ENCODE results near the gene PAX3.
"Not testable (repeated sequence)": the region's sequence is repeated elsewhere in the genome, so short reads cannot be mapped to it uniquely, and the experiment has no call there.

The PAX3 gene

GRCh38 chr2:222169346-222169745, 129.5 kb downstream of the PAX3 start:
- Mint-ChIP-seq H3K27me3 (no peaks in the 10 kb centered on the region), H3K27ac (no peak overlapping the region), H3K4me1 (ENCODE audit: low read depth) (no peaks in the 10 kb centered on the region), H3K9me3 (no peaks in the 10 kb centered on the region), H3K4me3 (no peak overlapping the region), H3K36me3 (ENCODE audit: low read depth) (no peaks in the 10 kb centered on the region)
- intact Hi-C loops (cut with micrococcal nuclease), result no loop called here

DNA sequence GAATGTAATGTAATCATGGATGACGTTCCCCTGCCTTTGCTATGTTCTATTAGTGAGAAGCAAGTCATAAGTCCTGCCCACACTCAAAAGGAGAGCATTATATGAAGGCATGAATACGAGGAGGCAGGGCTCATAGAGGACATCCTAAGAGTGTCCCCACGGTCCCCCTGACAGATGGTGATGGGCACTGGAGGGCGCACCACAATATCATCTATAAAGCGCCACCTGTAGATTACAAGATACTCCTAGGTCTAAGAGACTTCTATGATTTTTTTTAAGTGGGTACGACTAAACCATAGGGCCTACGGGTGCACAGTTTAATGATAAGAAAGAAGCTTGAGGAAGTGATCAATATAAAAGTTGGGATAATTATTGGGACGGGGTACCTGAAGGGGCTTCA, 131.0 kb downstream of the PAX3 start:
- Mint-ChIP-seq H3K27me3 (no peaks in the 10 kb centered on the region), H3K4me3 (no peak overlapping the region), H3K4me1 (ENCODE audit: low read depth) (no peaks in the 10 kb centered on the region), H3K36me3 (ENCODE audit: low read depth) (no peaks in the 10 kb centered on the region), H3K9me3 (no peaks in the 10 kb centered on the region), H3K27ac (no peak overlapping the region)
- intact Hi-C loops (cut with micrococcal nuclease), result no loop called here

GRCh38 chr2:222160944-222161343, 137.9 kb downstream of the PAX3 start:
- Mint-ChIP-seq H3K4me1 (ENCODE audit: low read depth) (no peaks in the 10 kb centered on the region), H3K27me3 (no peaks in the 10 kb centered on the region), H3K9me3 (no peaks in the 10 kb centered on the region), H3K4me3 (no peak overlapping the region), H3K36me3 (ENCODE audit: low read depth) (no peaks in the 10 kb centered on the region), H3K27ac (no peak overlapping the region)
- intact Hi-C loops (cut with micrococcal nuclease), result no loop called here

DNA sequence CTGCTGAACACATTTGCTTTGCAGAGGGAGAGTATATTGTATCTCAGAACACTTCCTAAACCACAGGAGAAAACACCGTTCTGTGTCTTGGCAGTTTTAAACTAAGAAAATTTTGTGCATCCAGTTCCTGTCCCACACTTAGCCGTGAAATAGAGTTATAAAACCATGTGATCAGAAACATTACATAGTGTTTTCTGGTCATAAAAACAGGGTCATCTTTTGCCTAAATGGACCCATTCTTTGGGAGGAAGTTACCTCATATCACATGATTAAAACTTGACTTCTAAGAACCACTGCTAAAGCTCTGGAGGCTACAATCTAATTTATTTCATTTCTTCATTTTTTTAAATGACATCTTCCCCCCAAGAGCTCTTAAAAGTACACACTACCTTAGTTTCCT, 138.7 kb downstream of the PAX3 start:
- Mint-ChIP-seq H3K36me3 (ENCODE audit: low read depth) (no peaks in the 10 kb centered on the region), H3K4me1 (ENCODE audit: low read depth) (no peaks in the 10 kb centered on the region), H3K27me3 (no peaks in the 10 kb centered on the region), H3K27ac (no peak overlapping the region), H3K9me3 (no peaks in the 10 kb centered on the region), H3K4me3 (no peak overlapping the region)
- intact Hi-C loops (cut with micrococcal nuclease), result no loop called here

DNA sequence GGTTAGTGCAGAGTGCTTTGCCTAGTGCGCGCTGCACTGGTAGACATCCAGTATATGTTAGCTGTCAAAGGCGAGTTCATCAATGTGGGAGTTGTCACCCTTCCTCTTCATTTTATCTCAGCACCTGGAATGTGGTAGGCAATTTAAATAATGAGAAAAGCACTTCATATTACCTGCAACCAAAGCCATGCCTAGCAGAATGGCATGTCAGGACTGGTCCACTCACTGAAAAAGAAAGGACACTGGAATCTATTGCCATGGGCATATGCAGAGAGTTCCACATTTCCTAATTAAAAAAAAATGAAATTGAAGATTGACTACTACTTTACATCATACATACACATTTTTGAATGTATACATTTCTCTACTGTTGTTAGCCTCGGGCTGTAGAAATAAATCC, 139.6 kb downstream of the PAX3 start:
- H3K27me3 Mint-ChIP-seq, result no peaks in the 10 kb centered on the region
- no peak overlapping the region for H3K4me3 Mint-ChIP-seq
- no peaks in the 10 kb centered on the region for H3K4me1 Mint-ChIP-seq (ENCODE audit: low read depth)
- intact Hi-C loops (cut with micrococcal nuclease), result no loop called here
- H3K27ac Mint-ChIP-seq, result no peak overlapping the region
- H3K36me3 Mint-ChIP-seq (ENCODE audit: low read depth), result no peaks in the 10 kb centered on the region
- no peaks in the 10 kb centered on the region for H3K9me3 Mint-ChIP-seq

GRCh38 chr2:222155003-222155664, 143.7 kb downstream of the PAX3 start:
- H3K27me3 Mint-ChIP-seq; H3K36me3 Mint-ChIP-seq (ENCODE audit: low read depth); H3K4me3 Mint-ChIP-seq; H3K4me1 Mint-ChIP-seq (ENCODE audit: low read depth); H3K27ac Mint-ChIP-seq; intact Hi-C loops (cut with micrococcal nuclease); H3K9me3 Mint-ChIP-seq: not testable (repeated sequence)

Measured in dendritic cell treated with granulocyte-macrophage colony-stimulating factor and Interleukin-4, amounts not matched to agents 40 ng/mL and 50 ng/mL, for 4 days (primary cell).